ENCODE data around the gene SEC24C.
"Not testable (repeated sequence)": the region's sequence is repeated elsewhere in the genome, so short reads cannot be mapped to it uniquely, and the experiment has no call there.

The SEC24C gene

GRCh38 chr10:73795491-73795890, 51.3 kb downstream of the SEC24C start:
- not testable (repeated sequence) for DNase-seq

DNA sequence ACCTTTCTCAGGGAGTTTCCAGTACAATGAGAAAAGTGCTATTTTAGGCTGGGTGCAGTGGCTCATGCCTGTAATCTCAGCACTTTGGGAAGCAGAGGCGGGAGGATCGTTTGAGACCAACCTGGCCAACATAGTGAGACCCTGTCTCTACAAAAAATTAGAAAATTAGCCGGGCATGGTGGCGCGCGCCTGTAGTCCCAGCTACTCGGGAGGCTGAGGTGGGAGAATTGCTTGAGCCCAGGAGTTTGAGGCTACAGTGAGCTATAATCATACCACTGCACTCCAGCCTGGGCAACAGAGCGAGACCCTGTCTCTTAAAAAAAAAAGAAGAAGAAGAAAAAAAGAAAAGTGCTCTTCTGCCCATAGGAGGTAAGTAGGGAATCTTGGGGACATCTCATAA, 51.9 kb downstream of the SEC24C start:
- DNase-seq, result not testable (repeated sequence)

DNA sequence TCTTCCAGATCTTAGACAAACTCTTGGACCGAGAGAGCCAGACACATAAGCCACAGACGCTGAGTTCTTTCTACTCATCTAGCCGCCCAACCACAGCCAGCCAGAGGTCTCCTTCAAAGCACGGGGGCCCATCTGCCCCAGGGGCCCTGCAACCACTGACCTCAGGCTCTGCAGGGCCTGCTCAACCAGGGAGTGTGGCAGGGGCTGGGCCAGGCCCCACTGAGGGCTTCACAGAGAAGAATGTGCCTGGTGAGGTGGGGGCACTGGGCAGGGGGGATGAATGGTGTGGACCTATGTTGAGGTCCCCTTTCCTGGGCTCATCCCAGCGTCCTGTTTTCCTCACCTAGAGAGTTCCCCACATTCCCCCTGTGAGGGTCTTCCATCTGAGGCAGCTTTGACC, 52.6 kb downstream of the SEC24C start:
- DNase-seq, result no peak

DNA sequence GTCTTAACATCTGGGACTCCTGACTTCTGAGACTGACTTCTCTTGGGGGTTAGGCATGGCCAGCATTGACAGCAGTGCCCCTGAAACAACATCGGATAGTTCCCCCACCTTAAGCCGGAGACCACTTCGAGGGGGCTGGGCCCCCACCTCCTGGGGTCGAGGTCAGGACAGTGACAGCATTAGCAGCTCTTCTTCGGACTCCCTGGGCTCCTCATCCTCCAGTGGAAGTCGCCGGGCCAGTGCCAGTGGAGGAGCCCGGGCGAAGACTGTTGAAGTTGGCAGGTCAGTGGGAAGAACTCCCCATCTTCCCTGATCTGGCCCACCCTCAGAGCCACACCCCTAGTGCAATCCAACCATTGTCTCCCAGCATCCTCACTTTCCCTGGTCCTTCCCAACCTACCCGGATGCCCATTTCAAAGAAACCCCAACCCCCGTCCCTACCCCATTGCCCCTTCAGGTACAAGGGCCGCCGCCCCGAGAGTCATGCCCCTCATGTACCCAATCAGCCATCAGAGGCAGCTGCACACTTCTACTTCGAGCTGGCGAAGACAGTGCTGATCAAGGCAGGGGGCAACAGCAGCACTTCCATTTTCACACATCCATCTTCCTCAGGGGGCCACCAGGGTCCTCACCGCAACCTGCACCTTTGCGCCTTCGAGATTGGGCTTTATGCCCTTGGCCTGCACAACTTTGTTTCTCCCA, 53.3 kb downstream of the SEC24C start:
- no peak for DNase-seq

- no peak for DNase-seq
Measured at GRCh38 chr10:73798087-73798486, 53.9 kb downstream of the SEC24C start.

- no peak for DNase-seq
Measured at GRCh38 chr10:73798927-73799560, 54.9 kb downstream of the SEC24C start.

- DNase-seq, result no peak
Measured at GRCh38 chr10:73799899-73800559, 55.9 kb downstream of the SEC24C start.

DNA sequence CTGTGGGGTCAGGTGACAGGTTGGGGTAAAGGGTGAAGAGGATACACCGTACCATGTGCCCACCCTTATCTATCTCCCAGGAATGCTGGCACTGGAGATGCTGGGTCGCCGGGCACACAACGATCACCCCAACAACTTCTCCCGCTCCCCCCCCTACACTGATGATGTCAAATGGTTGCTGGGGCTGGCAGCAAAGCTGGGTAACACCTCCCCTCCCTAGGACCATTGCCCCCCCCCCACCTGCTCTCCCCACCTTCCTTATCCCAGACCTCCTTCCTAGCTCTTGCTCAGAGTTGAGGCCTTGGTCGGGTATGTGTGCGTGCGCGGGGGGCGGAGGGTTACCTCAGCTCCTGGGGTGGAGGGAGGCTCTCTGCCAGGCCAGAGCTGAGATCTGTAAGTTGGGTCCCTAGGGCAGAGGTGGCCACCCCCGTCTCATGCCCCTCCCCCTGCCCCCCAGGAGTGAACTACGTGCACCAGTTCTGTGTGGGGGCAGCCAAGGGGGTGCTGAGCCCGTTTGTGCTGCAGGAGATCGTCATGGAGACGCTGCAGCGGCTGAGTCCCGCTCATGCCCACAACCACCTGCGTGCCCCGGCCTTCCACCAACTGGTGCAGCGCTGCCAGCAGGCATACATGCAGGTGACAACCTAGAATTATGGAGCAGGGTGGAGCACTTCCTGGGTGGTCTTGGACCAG, 56.5 kb downstream of the SEC24C start:
- DNase-seq, result no peak

- no peak for DNase-seq
Measured at GRCh38 chr10:73801253-73801590, 57.0 kb downstream of the SEC24C start.

GRCh38 chr10:73802276-73802991, 58.3 kb downstream of the SEC24C start:
- DNase-seq, result no peak

- no peak for DNase-seq
Measured at GRCh38 chr10:73803680-73804286, 59.6 kb downstream of the SEC24C start.

- DNase-seq, result no peak
Measured at GRCh38 chr10:73806176-73806950, 62.2 kb downstream of the SEC24C start.

DNA sequence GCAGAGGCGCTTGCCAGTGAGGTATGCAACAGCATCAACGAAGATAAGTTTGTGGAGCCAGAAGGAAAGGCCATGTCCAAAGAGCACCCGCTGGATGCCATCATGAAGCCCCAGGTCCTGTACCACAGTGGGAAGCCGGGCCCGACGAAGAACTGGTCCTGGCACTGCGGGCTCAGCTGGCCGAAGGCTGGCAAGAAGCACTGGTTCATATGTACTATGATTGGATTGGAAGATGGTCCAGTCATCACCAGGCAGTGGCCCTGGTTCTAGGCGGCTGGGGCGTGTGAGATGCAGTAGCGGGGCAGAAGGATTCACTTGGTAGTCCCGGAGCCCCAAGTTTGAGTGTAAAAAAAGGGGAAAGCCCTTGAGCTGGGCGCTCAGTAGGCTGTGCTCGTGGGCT, 63.3 kb downstream of the SEC24C start:
- no peak for DNase-seq

DNA sequence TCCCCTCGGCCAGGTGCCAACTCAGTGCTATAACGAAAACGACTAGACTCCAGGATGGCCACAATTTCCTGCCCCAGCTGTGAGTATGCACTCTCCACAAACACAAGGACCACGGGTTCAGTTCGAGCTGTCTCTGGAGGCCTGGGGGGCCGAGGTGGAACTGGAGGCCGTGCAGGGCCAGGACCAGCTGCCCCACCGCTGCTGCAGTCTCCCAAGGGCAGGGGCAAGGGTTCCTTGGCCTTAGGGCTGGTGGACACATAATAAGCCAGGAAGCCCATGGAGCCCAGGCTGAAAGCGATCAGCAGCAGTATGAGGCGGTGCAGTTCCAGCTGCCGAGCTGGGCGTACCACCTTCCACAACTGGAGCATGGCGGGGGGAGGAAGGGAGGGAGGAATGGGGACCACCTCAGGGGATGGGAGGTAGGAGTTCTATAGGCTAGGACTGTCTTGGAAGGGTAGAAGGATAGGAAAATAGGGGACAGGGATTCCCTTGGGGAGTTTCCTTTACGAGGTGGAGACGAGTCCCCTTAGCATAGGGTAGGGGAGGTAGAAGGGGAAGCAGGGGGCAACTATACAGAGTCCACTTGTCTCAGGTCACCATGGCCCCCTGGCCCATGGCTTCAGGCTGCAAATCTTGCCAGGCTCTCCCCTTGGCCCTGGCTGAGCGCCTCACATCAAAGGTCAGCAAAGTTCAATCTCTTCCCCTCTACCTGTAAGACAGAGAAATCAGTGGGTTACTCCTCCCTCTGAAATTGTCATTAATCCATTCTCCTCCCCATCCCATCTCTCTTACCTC, 64.0 kb downstream of the SEC24C start:
- DNase-seq, result no peak

- DNase-seq, result no peak
Measured at GRCh38 chr10:73809061-73809818, 65.1 kb downstream of the SEC24C start.

- no peak for DNase-seq
Measured at GRCh38 chr10:73810358-73810734, 66.2 kb downstream of the SEC24C start.

GRCh38 chr10:73810735-73811465, 66.7 kb downstream of the SEC24C start:
- peak; percentile 69 to 71 for DNase-seq

DNA sequence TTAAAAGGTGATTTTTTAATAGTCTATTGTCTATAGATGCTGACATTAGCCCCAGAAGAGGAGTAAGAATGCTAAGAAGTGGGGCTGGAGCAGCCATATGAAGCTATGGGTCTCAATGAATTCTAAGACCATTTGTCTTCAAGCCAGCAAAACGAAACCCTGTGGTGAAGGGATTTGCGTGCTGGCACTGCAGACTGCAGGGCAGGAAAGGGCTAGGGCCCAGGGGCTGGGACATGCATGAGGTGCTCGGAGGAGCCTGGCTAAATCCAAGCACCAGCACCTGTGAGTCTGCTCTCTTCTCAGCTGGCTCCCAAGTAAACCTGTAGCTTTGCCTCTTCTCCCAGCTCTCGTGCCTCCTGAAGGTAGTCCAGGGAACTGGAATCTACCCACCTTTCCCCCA, 68.5 kb downstream of the SEC24C start:
- no peak for DNase-seq

- DNase-seq, result no peak
Measured at GRCh38 chr10:73813333-73813732, 69.2 kb downstream of the SEC24C start.

Data from CD4-positive, alpha-beta T cell treated with Interleukin-1 beta for 1 hour (primary cell).